HG03575 (cell line): Measurements from ENCODE around the gene FANCL.

Experiments used
- ATAC-seq: cut with Tn5 transposase; IDR thresholded peaks from one replicate; pipeline ENCODE4 v1.9.1; 2021; ENCODE audit not compliant: unreplicated experiment, insufficient number of reproducible peaks, low FRiP score; ENCODE audit errors: extremely low read depth

FANCL gene

DNA sequence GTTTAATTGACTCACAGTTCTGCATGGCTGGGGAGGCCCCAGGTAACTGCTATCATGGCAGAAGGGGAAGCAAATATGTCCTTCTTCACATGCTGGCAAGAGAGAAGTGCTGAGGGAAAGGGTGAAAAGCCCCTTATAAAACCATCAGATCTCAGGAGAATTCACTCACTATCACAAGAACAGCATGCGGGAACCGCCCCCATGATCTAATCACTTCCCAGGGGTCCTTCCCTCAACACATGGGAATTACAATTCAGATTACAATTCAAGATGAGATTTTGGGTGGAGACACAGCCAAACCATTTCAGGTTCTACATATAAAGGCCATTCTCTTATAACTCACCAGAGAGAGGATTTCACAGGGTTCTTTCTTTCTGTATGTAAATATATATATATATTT, 131.6 kb downstream of the FANCL start:
- no peak for ATAC-seq
